ENCODE data around the gene RHBDL2. TPM values are rescaled to one million over a fixed set of nuclear protein-coding genes. Genes with fewer than 3 reads are reported as not detected.

Gene RHBDL2
- total and polyA plus RNA-seq, 9 of the 15 experiments (the other 6 are each of a cell fraction or from before 2014, with no cell fraction given) = not detected

- TF ChIP-seq POLR2AphosphoS2 (IDR thresholded peaks at IDR 0.05; ENCODE audit: low read length) (no peak), NFATC3 (IDR thresholded peaks at IDR 0.05) (no peak), MEF2D (tag; conservative IDR thresholded peaks at IDR 0.05; ENCODE audit: low read depth) (no peak), PTRF (tag; IDR thresholded peaks at IDR 0.05) (no peak), ZNF668 (CRISPR knock-in tag; IDR thresholded peaks at IDR 0.05) (no peak), BCL6 (CRISPR knock-in tag; IDR thresholded peaks at IDR 0.05) (no peak), SMARCC2 (IDR thresholded peaks at IDR 0.05; ENCODE audit: low read depth) (peak; percentile 59), ELF4 (CRISPR knock-in tag; IDR thresholded peaks at IDR 0.05) (no peak), KDM4B (IDR thresholded peaks at IDR 0.05; ENCODE audit: borderline replicate concordance in 2 of 2, low read depth in 1 of 2) (no peak), ZKSCAN3 (CRISPR knock-in tag; IDR thresholded peaks at IDR 0.05) (no peak), ESRRA (IDR thresholded peaks at IDR 0.05; ENCODE audit: borderline replicate concordance, low read depth) (0 out of 2 replicates have a peak, but pooled peaks have one; percentile 12), SRSF7 (optimal IDR thresholded peaks at IDR 0.05; ENCODE audit: low read depth, low read length) (no peak), ZNF76 (CRISPR knock-in tag; IDR thresholded peaks at IDR 0.05; ENCODE audit: borderline replicate concordance) (no peak), CHD2 (IDR thresholded peaks at IDR 0.05; ENCODE audit: low read depth, low read length) (no peak), PHF20 (IDR thresholded peaks at IDR 0.05; ENCODE audit: partially characterized antibody) (no peak), PHB (CRISPR knock-in tag; IDR thresholded peaks at IDR 0.05) (no peak), ZNF277 (CRISPR knock-in tag; IDR thresholded peaks at IDR 0.05; ENCODE audit: borderline replicate concordance) (no peak), ZNF165 (CRISPR knock-in tag; IDR thresholded peaks at IDR 0.05; ENCODE audit: borderline replicate concordance) (no peak), CBFB (CRISPR knock-in tag; IDR thresholded peaks at IDR 0.05) (no peak), ADNP (tag; IDR thresholded peaks at IDR 0.05) (no peak)
- TF ChIP-seq, protein P1, sequence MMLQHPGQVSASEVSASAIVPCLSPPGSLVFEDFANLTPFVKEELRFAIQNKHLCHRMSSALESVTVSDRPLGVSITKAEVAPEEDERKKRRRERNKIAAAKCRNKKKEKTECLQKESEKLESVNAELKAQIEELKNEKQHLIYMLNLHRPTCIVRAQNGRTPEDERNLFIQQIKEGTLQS (IDR thresholded peaks at IDR 0.05) = peak; percentile 57; the same call in 1 of the 2 replicates
- TF ChIP-seq, protein P1 (CRISPR knock-in tag; conservative IDR thresholded peaks at IDR 0.05) = no peak
- TF ChIP-seq, protein P2, sequence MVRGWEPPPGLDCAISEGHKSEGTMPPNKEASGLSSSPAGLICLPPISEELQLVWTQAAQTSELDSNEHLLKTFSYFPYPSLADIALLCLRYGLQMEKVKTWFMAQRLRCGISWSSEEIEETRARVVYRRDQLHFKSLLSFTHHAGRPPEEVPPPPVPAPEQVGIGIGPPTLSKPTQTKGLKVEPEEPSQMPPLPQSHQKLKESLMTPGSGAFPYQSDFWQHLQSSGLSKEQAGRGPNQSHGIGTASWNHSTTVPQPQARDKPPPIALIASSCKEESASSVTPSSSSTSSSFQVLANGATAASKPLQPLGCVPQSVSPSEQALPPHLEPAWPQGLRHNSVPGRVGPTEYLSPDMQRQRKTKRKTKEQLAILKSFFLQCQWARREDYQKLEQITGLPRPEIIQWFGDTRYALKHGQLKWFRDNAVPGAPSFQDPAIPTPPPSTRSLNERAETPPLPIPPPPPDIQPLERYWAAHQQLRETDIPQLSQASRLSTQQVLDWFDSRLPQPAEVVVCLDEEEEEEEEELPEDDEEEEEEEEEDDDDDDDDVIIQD (CRISPR knock-in tag; IDR thresholded peaks at IDR 0.05) = no peak
- TF ChIP-seq, protein P3, sequence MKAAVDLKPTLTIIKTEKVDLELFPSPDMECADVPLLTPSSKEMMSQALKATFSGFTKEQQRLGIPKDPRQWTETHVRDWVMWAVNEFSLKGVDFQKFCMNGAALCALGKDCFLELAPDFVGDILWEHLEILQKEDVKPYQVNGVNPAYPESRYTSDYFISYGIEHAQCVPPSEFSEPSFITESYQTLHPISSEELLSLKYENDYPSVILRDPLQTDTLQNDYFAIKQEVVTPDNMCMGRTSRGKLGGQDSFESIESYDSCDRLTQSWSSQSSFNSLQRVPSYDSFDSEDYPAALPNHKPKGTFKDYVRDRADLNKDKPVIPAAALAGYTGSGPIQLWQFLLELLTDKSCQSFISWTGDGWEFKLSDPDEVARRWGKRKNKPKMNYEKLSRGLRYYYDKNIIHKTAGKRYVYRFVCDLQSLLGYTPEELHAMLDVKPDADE (conservative IDR thresholded peaks at IDR 0.05; ENCODE audit: control insufficient read depth, low read depth, low read length) = no peak
Observed at GRCh38 chr1:38958967-38959366, 17.3 kb upstream of the RHBDL2 start (continued).

Data from K562 (cell line).